HCT116 (cell line): ENCODE measurements around the gene MID1. TPM values are rescaled to one million over a fixed set of nuclear protein-coding genes. Genes with fewer than 3 reads are reported as not detected.

ENCODE experiments used
- ATAC-seq: fragments of 200-7000 bp; cut with Tn5 transposase; 2 replicates; pipeline ENCODE4 v1.9.1; 2020; ENCODE audit warnings: mild to moderate bottlenecking, moderate library complexity
- BruUV-seq: library from RNA; stranded (reverse); fragments of 400-500 nt; replicated peaks from 2 replicates; lab custom pipeline; 2021; lab: Mats Ljungman, UMichigan
- CTCF ChIA-PET: fragments of 300-600 bp; sonication (Branson Sonifier 250); formaldehyde crosslinking; loops from one replicate; lab custom pipeline; 2021; ENCODE audit warnings: antibody characterized with exemption; lab: Charles Lee
- POLR2A ChIA-PET: fragments of 300-600, 350-600 bp; sonication (Branson Sonifier 250); formaldehyde crosslinking; loops from one replicate; lab custom pipeline; 2021; ENCODE audit warnings: antibody characterized with exemption; lab: Charles Lee
- RAD21 ChIA-PET, 2 experiments: fragments of 300-600 bp; sonication (Branson Sonifier 250); formaldehyde crosslinking; loops; one replicate each; lab custom pipeline; 2023; ENCODE audit warnings: low total read pairs in 2 of 2; ENCODE audit not compliant: uncharacterized antibody in 2 of 2, unreplicated experiment in 2 of 2, low non-redundant PET in 1 of 2; lab: Charles Lee
- DNase-seq: peaks from one replicate; pipeline ENCODE4 v3.0.0-alpha.2; 2010; ENCODE audit warnings: low read depth, low spot score
- H2AFZ ChIP-seq: fragments of 200-600 bp; shearing (Covaris generic), sonication (generic); 2 replicates; pipeline ENCODE4 v1.6.1; 2017; ENCODE audit warnings: low read depth, mixed run types, mixed read lengths, antibody characterized with exemption, low read length; ENCODE audit not compliant: poor library complexity, severe bottlenecking
- H3K27ac ChIP-seq: 2 replicates; pipeline ENCODE4 v1.5.1; 2012; ENCODE audit warnings: low read depth, low read length
- H3K27me3 ChIP-seq: fragments of 200-600 bp; sonication (generic); 2 replicates; pipeline ENCODE4 v1.6.1; 2016; ENCODE audit warnings: mixed run types, low read length, mixed read lengths; ENCODE audit not compliant: insufficient read depth
- H3K36me3 ChIP-seq, 2 experiments: fragments of 200-500 bp in 1 of 2; fragments of 200-600 bp in 1 of 2; sonication (Bioruptor generic) in 1 of 2; sonication (generic) in 1 of 2; 2 replicates each; pipeline versions ENCODE4 v1.5.1 to v1.6.1; 2014 to 2016; ENCODE audit warnings: low read length in 2 of 2, inconsistent platforms in 1 of 2, mixed read lengths in 1 of 2, mixed run types in 1 of 2; ENCODE audit not compliant: insufficient read depth in 2 of 2, control insufficient read depth in 1 of 2
- H3K4me1 ChIP-seq, 2 experiments: fragments of 200-600 bp in 1 of 2; sonication (generic) in 1 of 2; 2 replicates each; pipeline versions ENCODE4 v1.5.1 to v1.6.1; 2012 to 2017; ENCODE audit warnings: low read length in 2 of 2, inconsistent platforms in 1 of 2, mild to moderate bottlenecking in 1 of 2, mixed read lengths in 1 of 2, mixed run types in 1 of 2, moderate library complexity in 1 of 2; ENCODE audit not compliant: insufficient read depth in 2 of 2, control insufficient read depth in 1 of 2
- H3K4me2 ChIP-seq: fragments of 200-600 bp; sonication (generic); 2 replicates; pipeline ENCODE4 v1.6.1; 2017; ENCODE audit warnings: mixed run types, low read length, mixed read lengths
- H3K4me3 ChIP-seq, 2 experiments: fragments of 200-600 bp in 1 of 2; sonication (generic) in 1 of 2; replicated peaks in 1 of 2; 2 replicates each; pipeline ENCODE4 v1.5.1; 2011 to 2016; ENCODE audit warnings: low read length in 2 of 2, control low read depth in 1 of 2, low read depth in 1 of 2, mild to moderate bottlenecking in 1 of 2, mixed read lengths in 1 of 2, mixed run types in 1 of 2
- H3K79me2 ChIP-seq: fragments of 200-600 bp; sonication (generic); 2 replicates; pipeline ENCODE4 v1.6.1; 2017; ENCODE audit warnings: mild to moderate bottlenecking, mixed run types, low read length, moderate library complexity, mixed read lengths; ENCODE audit not compliant: insufficient read depth
- H3K9ac ChIP-seq: fragments of 200-600 bp; sonication (generic); 2 replicates; pipeline ENCODE4 v1.6.1; 2016; ENCODE audit warnings: low read length, mixed read lengths
- H3K9me2 ChIP-seq: fragments of 200-600 bp; sonication (generic), shearing (Covaris generic); 2 replicates; pipeline ENCODE4 v1.6.1; 2017; ENCODE audit warnings: mixed run types, mild to moderate bottlenecking, moderate library complexity; ENCODE audit not compliant: insufficient read depth
- H3K9me3 ChIP-seq, 2 experiments: fragments of 200-500 bp in 1 of 2; fragments of 200-600 bp in 1 of 2; sonication (Bioruptor generic) in 1 of 2; sonication (generic) in 1 of 2; 2 replicates each; pipeline ENCODE4 v1.6.1; 2014 to 2017; ENCODE audit warnings: low read length in 2 of 2, mixed read lengths in 2 of 2, inconsistent platforms in 1 of 2, low read depth in 1 of 2, mild to moderate bottlenecking in 1 of 2, mixed run types in 1 of 2, moderate library complexity in 1 of 2; ENCODE audit not compliant: control insufficient read depth in 1 of 2, insufficient read depth in 1 of 2
- H4K20me1 ChIP-seq: fragments of 200-600 bp; sonication (generic), shearing (Covaris generic); 2 replicates; pipeline ENCODE4 v1.6.1; 2017; ENCODE audit warnings: mixed run types, mild to moderate bottlenecking, moderate library complexity; ENCODE audit not compliant: insufficient read depth
- ATF3 ChIP-seq: IDR thresholded peaks from 2 replicates; pipeline ENCODE4 v1.6.1; 2012
- CBX3 ChIP-seq: IDR thresholded peaks from 2 replicates; pipeline ENCODE4 v1.6.1; 2012; ENCODE audit warnings: low read depth
- EGR1 ChIP-seq: IDR thresholded peaks from 2 replicates; pipeline ENCODE4 v1.6.1; 2012; ENCODE audit warnings: low read depth
- EZH2 ChIP-seq: fragments of 200-600 bp; sonication (generic); IDR thresholded peaks from 2 replicates; pipeline ENCODE4 v1.6.1; 2017; ENCODE audit warnings: antibody characterized with exemption, mixed run types
- EZH2phosphoT487 ChIP-seq: fragments of 200-600 bp; IDR thresholded peaks from 2 replicates; pipeline ENCODE4 v1.6.1; 2018; ENCODE audit warnings: antibody characterized with exemption, borderline replicate concordance
- FOSL1 ChIP-seq: IDR thresholded peaks from 2 replicates; pipeline ENCODE4 v1.6.1; 2012; ENCODE audit warnings: low read depth
- JUND ChIP-seq: IDR thresholded peaks from 2 replicates; pipeline ENCODE4 v1.6.1; 2012
- MAX ChIP-seq: IDR thresholded peaks from 2 replicates; pipeline ENCODE4 v1.6.1; 2012
- POLR2A ChIP-seq: IDR thresholded peaks from 2 replicates; pipeline ENCODE4 v1.7.0; 2011; ENCODE audit warnings: borderline replicate concordance; ENCODE audit not compliant: insufficient read depth, insufficient read length; ENCODE audit errors: extremely low read depth
- RAD21 ChIP-seq: IDR thresholded peaks from 2 replicates; pipeline ENCODE4 v1.6.1; 2012; ENCODE audit warnings: low read depth, mild to moderate bottlenecking
- REST ChIP-seq: IDR thresholded peaks from 2 replicates; pipeline ENCODE4 v1.6.1; 2012; ENCODE audit warnings: low read depth
- SP1 ChIP-seq: IDR thresholded peaks from 2 replicates; pipeline ENCODE4 v1.6.1; 2012; ENCODE audit warnings: low read depth
- TCF7L2 ChIP-seq: IDR thresholded peaks from 2 replicates; pipeline ENCODE4 v1.7.0; 2011; ENCODE audit warnings: borderline replicate concordance, inconsistent platforms; ENCODE audit not compliant: insufficient read depth, insufficient read length; ENCODE audit errors: extremely low read depth
- YY1 ChIP-seq: IDR thresholded peaks from 2 replicates; pipeline ENCODE4 v1.6.1; 2011; ENCODE audit warnings: low read length, low read depth, moderate library complexity, mild to moderate bottlenecking; ENCODE audit not compliant: insufficient replicate concordance; ENCODE audit errors: extremely low read depth
- ZBTB33 ChIP-seq: IDR thresholded peaks from 2 replicates; pipeline ENCODE4 v1.6.1; 2011; ENCODE audit warnings: mild to moderate bottlenecking, low read length, moderate library complexity; ENCODE audit not compliant: insufficient replicate concordance; ENCODE audit errors: extremely low read depth
- intact Hi-C: fragments of 100-400 bp; cut with micrococcal nuclease; formaldehyde crosslinking; loops from 2 replicates; pipeline ENCODE4 v1.10.0; 2022
- total RNA-seq: library from RNA; stranded (reverse); gene quantifications from one replicate; pipeline ENCODE4 v1.2.1, GENCODE V29; 2021; ENCODE audit not compliant: unreplicated experiment

MID1 gene
- total RNA-seq, 1 experiment from 2014 or later = 48.8 TPM

GRCh38 chrX:10507181-10507580 lies 113.2 kb downstream of the MID1 start (continued):
- TF ChIP-seq ZBTB33 = no peak
- TF ChIP-seq, all 23 proteins: peak for 0

- intact Hi-C loops = no loop called here
- H3K27ac ChIP-seq = no peak overlapping the region
- no peak overlapping the region for H3K4me3 ChIP-seq
- BruUV-seq = no TSS peak
- H2AFZ ChIP-seq = no peak overlapping the region
- ChIA-PET POLR2A (no interaction called here), RAD21 (no interaction called here), CTCF (no interaction called here)
- H3K4me2 ChIP-seq = no peak overlapping the region
- no peaks in the 10 kb centered on the region for H3K27me3 ChIP-seq
- no peak overlapping the region for H3K9ac ChIP-seq
- H3K9me3 ChIP-seq = no peaks in the 10 kb centered on the region
- H3K9me2 ChIP-seq = no peaks in the 10 kb centered on the region
- peaks cover 21% of the 10 kb centered on the region; the same call in 1 of the 2 replicates for H3K79me2 ChIP-seq
- no peak for DNase-seq
- H3K4me1 ChIP-seq = peaks cover 3 to 18% of the 10 kb centered on the region in 2 experiments; a peak in 3 of 4 replicates
- no peaks in the 10 kb centered on the region for H3K36me3 ChIP-seq
- no peak for ATAC-seq
- no peaks in the 10 kb centered on the region for H4K20me1 ChIP-seq
- TF ChIP-seq RAD21 = no peak
- no peak for TF ChIP-seq EGR1
- no peak for TF ChIP-seq EZH2
- TF ChIP-seq ATF3 = no peak
- TF ChIP-seq TCF7L2 = no peak
- TF ChIP-seq JUND = no peak
- no peak for TF ChIP-seq ZBTB33
- TF ChIP-seq MAX = no peak
- no peak for TF ChIP-seq SP1
- no peak for TF ChIP-seq CBX3
- TF ChIP-seq POLR2A = no peak
- TF ChIP-seq REST = no peak
- TF ChIP-seq YY1 = no peak
- no peak for TF ChIP-seq EZH2phosphoT487
- TF ChIP-seq FOSL1 = no peak
Measured at GRCh38 chrX:10506781-10507180, 113.6 kb downstream of the MID1 start.
